Caco-2 (cell line): Measurements from ENCODE around the gene SLC29A3. TPM values are rescaled to one million over a fixed set of nuclear protein-coding genes. Genes with fewer than 3 reads are reported as not detected.
"Not testable (repeated sequence)": the region's sequence is repeated elsewhere in the genome, so short reads cannot be mapped to it uniquely, and the experiment has no call there.

Experiments
- BruUV-seq: library from RNA; stranded (reverse); fragments of 400-500 nt; replicated peaks from 2 replicates; lab custom pipeline; 2021; lab: Mats Ljungman, UMichigan
- CTCF ChIA-PET: fragments of 300-600 bp; sonication (Branson Sonifier 250); formaldehyde crosslinking; loops from one replicate; lab custom pipeline; 2022; ENCODE audit warnings: antibody characterized with exemption; lab: Charles Lee
- POLR2A ChIA-PET: fragments of 300-600 bp; sonication (Branson Sonifier 250); formaldehyde crosslinking; loops from one replicate; lab custom pipeline; 2022; ENCODE audit warnings: antibody characterized with exemption; lab: Charles Lee
- DNase-seq, 2 experiments: peaks; one replicate each; pipeline versions ENCODE4 v3.0.0 to v3.0.0-alpha.2; 2020 to 2022
- H3K27me3 ChIP-seq: replicated peaks from 2 replicates; pipeline ENCODE4 v1.6.0; 2011; ENCODE audit warnings: low read length; ENCODE audit not compliant: control insufficient read depth, insufficient read depth
- H3K36me3 ChIP-seq: 2 replicates; pipeline ENCODE4 v1.5.1; 2011; ENCODE audit warnings: low read length; ENCODE audit not compliant: control insufficient read depth, insufficient read depth
- H3K4me1 ChIP-seq: fragments of 250-450 bp; sonication (Bioruptor Pico); 2 replicates; pipeline ENCODE4 v1.5.1; 2020; ENCODE audit warnings: mild to moderate bottlenecking
- H3K4me3 ChIP-seq: 2 replicates; pipeline ENCODE4 v1.5.1; 2011; ENCODE audit warnings: low read depth, mild to moderate bottlenecking, control low read depth, low read length
- H3K9me3 ChIP-seq: fragments of 250-450 bp; sonication (Bioruptor Pico); 2 replicates; pipeline ENCODE4 v1.5.1; 2020; ENCODE audit warnings: mild to moderate bottlenecking, moderate library complexity
- H3K27ac Mint-ChIP-seq: one replicate; pipeline ENCODE4 v1.8.0; 2022; ENCODE audit warnings: mixed read lengths; ENCODE audit not compliant: unreplicated experiment
- H3K27me3 Mint-ChIP-seq: one replicate; pipeline ENCODE4 v1.8.0; 2022; ENCODE audit warnings: mixed read lengths; ENCODE audit not compliant: insufficient read depth, unreplicated experiment
- H3K36me3 Mint-ChIP-seq: one replicate; pipeline ENCODE4 v1.8.0; 2022; ENCODE audit warnings: mild to moderate bottlenecking, mixed read lengths; ENCODE audit not compliant: insufficient read depth, unreplicated experiment
- H3K4me1 Mint-ChIP-seq: one replicate; pipeline ENCODE4 v1.8.0; 2022; ENCODE audit warnings: low read depth, mixed read lengths; ENCODE audit not compliant: unreplicated experiment
- H3K4me3 Mint-ChIP-seq: one replicate; pipeline ENCODE4 v1.8.0; 2022; ENCODE audit warnings: mild to moderate bottlenecking, moderate library complexity, mixed read lengths; ENCODE audit not compliant: unreplicated experiment
- H3K9me3 Mint-ChIP-seq: one replicate; pipeline ENCODE4 v1.8.0; 2022; ENCODE audit warnings: mixed read lengths; ENCODE audit not compliant: unreplicated experiment
- CTCF ChIP-seq, 2 experiments: fragments of 200-600 bp in 1 of 2; IDR thresholded peaks; 1 replicate in 1 of 2; 2 replicates in 1 of 2; pipeline versions ENCODE4 v1.5.1 to v1.8.0; 2011 to 2022; ENCODE audit warnings: antibody characterized with exemption in 1 of 2, control low read depth in 1 of 2, inconsistent platforms in 1 of 2, low read depth in 1 of 2, low read length in 1 of 2, mild to moderate bottlenecking in 1 of 2, moderate library complexity in 1 of 2; ENCODE audit not compliant: insufficient read depth in 1 of 2, severe bottlenecking in 1 of 2, unreplicated experiment in 1 of 2
- intact Hi-C: fragments of 100-400 bp; cut with micrococcal nuclease; formaldehyde crosslinking; loops from one replicate; pipeline ENCODE4 v1.10.0; 2022; ENCODE audit not compliant: unreplicated experiment
- total RNA-seq: library from RNA; stranded (reverse); gene quantifications from 2 replicates; pipeline ENCODE4 v1.2.3, GENCODE V29; 2022

SLC29A3 gene
- total RNA-seq, 1 experiment from 2014 or later, result 20.7 TPM

DNA sequence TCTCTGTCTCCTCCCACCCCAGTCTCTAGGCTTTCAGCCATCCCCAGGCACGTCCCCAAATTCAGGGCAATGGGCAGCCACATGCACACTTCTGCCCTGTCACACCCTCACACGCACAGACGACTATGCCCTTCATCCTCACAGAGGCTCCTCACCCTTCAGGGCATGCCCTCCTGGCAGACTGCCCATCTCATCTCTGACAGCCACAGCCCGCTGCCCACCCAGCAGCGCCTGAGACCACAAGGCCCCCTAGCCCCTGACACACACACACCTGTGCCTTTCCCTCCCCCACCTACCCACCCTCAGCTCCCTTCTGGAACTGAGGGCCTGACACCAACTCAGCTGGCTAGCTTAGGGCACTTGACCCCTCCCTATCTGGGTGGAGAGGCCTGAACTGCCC lies 23.0 kb upstream of the SLC29A3 start:
- ChIA-PET CTCF (interaction anchor here (0.5 kb wide), 1 partner anchor 23 kb away, joined by 4 read pairs; the partner anchor contains the start of gene SLC29A3), POLR2A (no interaction called here)
- intact Hi-C loops, result no loop called here
- Histone ChIP-seq H3K4me3 (no peak overlapping the region), H3K9me3 (no peaks in the 10 kb centered on the region), H3K36me3 (no peaks in the 10 kb centered on the region), H3K4me1 (peaks cover 4% of the 10 kb centered on the region), H3K27me3 (no peaks in the 10 kb centered on the region)
- DNase-seq, result no peak
- Mint-ChIP-seq H3K4me3 (no peak overlapping the region), H3K4me1 (no peaks in the 10 kb centered on the region), H3K27ac (no peak overlapping the region), H3K36me3 (peaks cover 6% of the 10 kb centered on the region), H3K9me3 (no peaks in the 10 kb centered on the region), H3K27me3 (no peaks in the 10 kb centered on the region)
- no TSS peak for BruUV-seq
- TF ChIP-seq CTCF (IDR thresholded peaks at IDR 0.05; ENCODE audit: insufficient read depth in 1 of 2, low read depth in 1 of 2, low read length in 1 of 2, severe bottlenecking in 1 of 2, unreplicated experiment in 1 of 2), result no peak

DNA sequence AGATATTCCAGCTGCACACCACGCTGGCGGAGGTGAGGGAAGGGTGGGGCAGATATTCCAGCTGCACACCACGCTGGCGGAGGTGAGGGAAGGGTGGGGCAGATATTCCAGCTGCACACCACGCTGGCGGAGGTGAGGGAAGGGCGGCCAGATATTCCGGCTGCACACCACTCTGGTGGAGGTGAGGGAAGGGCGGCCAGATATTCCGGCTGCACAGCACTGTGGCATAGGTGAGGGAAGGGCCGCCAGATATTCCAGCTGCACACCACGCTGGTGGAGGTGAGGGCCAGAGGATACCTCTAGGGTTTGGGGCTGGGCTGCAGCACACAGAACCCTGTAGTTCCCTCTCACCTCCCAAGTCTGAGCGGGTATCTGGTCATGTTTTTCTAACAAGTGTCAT lies 22.2 kb upstream of the SLC29A3 start:
- DNase-seq, H3K27me3 Mint-ChIP-seq, H3K9me3 ChIP-seq, BruUV-seq, H3K4me3 Mint-ChIP-seq, H3K36me3 Mint-ChIP-seq, H3K4me3 ChIP-seq, CTCF ChIA-PET, intact Hi-C loops, H3K4me1 ChIP-seq, H3K27me3 ChIP-seq, H3K9me3 Mint-ChIP-seq, POLR2A ChIA-PET, H3K4me1 Mint-ChIP-seq, H3K36me3 ChIP-seq, H3K27ac Mint-ChIP-seq: not testable (repeated sequence)

DNA sequence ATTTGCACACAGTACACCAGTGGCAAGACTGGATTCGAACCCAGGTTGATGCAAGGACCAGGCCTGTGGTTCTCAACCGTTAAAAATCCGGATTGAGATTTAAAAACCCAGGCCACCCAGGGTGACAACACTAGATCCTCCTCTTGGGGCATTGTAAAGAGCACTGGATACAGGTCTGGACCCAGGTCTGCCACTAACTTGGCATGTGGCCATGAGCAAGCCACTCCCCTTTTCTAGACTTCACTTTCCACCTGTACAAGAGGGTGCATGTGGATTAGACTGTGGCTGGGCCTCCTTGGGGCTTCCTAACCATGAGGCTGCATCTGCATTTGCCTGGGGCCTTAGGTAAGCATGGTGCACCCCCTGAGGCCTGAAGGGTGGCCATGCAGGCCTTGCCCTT lies 21.7 kb upstream of the SLC29A3 start:
- Mint-ChIP-seq H3K9me3 (no peaks in the 10 kb centered on the region), H3K36me3 (peaks cover 6% of the 10 kb centered on the region), H3K27me3 (no peaks in the 10 kb centered on the region), H3K27ac (no peak overlapping the region), H3K4me1 (no peaks in the 10 kb centered on the region), H3K4me3 (no peak overlapping the region)
- intact Hi-C loops, result no loop called here
- no peaks in the 10 kb centered on the region for H3K27me3 ChIP-seq
- POLR2A ChIA-PET, result no interaction called here
- BruUV-seq, result no TSS peak
- H3K4me3 ChIP-seq, result no peak overlapping the region
- CTCF ChIA-PET, result no interaction called here
- no peak for TF ChIP-seq CTCF (IDR thresholded peaks at IDR 0.05; ENCODE audit: insufficient read depth in 1 of 2, low read depth in 1 of 2, low read length in 1 of 2, severe bottlenecking in 1 of 2, unreplicated experiment in 1 of 2)
- H3K9me3 ChIP-seq, result no peaks in the 10 kb centered on the region
- no peak for DNase-seq
- H3K36me3 ChIP-seq, result no peaks in the 10 kb centered on the region
- no peaks in the 10 kb centered on the region for H3K4me1 ChIP-seq
